HL-60 (cell line): ENCODE results near the gene C10orf71.

Source experiments
- CTCF ChIP-seq: IDR thresholded peaks from one replicate; pipeline ENCODE4 v1.5.1; 2011; ENCODE audit warnings: low read length, control low read depth, inconsistent platforms; ENCODE audit not compliant: insufficient read depth
- GABPA ChIP-seq: IDR thresholded peaks from 2 replicates; pipeline ENCODE4 v1.6.1; 2012; ENCODE audit warnings: low read depth
- REST ChIP-seq: IDR thresholded peaks from 2 replicates; pipeline ENCODE4 v1.6.1; 2012; ENCODE audit warnings: low read depth; ENCODE audit not compliant: insufficient replicate concordance

GRCh38 chr10:49318755-49319154 is 19.8 kb downstream of the C10orf71 start:
- TF ChIP-seq CTCF: no peak
- no peak for TF ChIP-seq REST
- no peak for TF ChIP-seq GABPA
